GM23248 (cell line): ENCODE results near the gene GGTA1.

Experiments used
- EZH2 ChIP-seq: fragments of 200-600 bp; sonication (generic); IDR thresholded peaks from 2 replicates; pipeline ENCODE4 v1.6.1; 2018; ENCODE audit warnings: antibody characterized with exemption, mild to moderate bottlenecking; ENCODE audit not compliant: insufficient read depth, poor library complexity, severe bottlenecking
- EZH2phosphoT487 ChIP-seq: fragments of 200-600 bp; sonication (generic); IDR thresholded peaks from 2 replicates; pipeline ENCODE4 v1.6.1; 2018; ENCODE audit warnings: antibody characterized with exemption, moderate library complexity, mild to moderate bottlenecking, low read depth; ENCODE audit not compliant: insufficient read depth

- TF ChIP-seq EZH2 (no peak), EZH2phosphoT487 (no peak)
These were observed 25.3 kb downstream of the GGTA1 start for GRCh38 chr9:121474231-121474947.
